GM23338 (cell line): ENCODE data around the gene NRG3. TPM values are rescaled to one million over a fixed set of nuclear protein-coding genes. Genes with fewer than 3 reads are reported as not detected.

Experiments
- ATAC-seq: fragments of 200-7000 bp; cut with Tn5 transposase; 3 replicates; pipeline ENCODE4 v1.9.1; 2020
- DNase-seq: peaks from one replicate; pipeline ENCODE4 v3.0.0-alpha.2; 2015; ENCODE audit warnings: low spot score
- H2AFZ ChIP-seq: fragments of 200-600 bp; sonication (generic); 2 replicates; pipeline ENCODE4 v1.8.0; 2016; ENCODE audit warnings: antibody characterized with exemption, mild to moderate bottlenecking, moderate library complexity
- H3F3A ChIP-seq: fragments of 200-600 bp; sonication (generic); replicated peaks from 2 replicates; pipeline ENCODE4 v1.8.0; 2017; ENCODE audit warnings: antibody characterized with exemption, mixed run types, low read depth
- H3K27ac ChIP-seq: fragments of 200-600 bp; sonication (generic); 2 replicates; pipeline ENCODE4 v1.6.1; 2016; ENCODE audit warnings: low read depth
- H3K27me3 ChIP-seq: fragments of 200-600 bp; sonication (generic); 2 replicates; pipeline ENCODE4 v1.8.0; 2016; ENCODE audit warnings: mild to moderate bottlenecking, mixed run types, moderate library complexity; ENCODE audit not compliant: insufficient read depth
- H3K36me3 ChIP-seq: fragments of 200-600 bp; sonication (generic); 2 replicates; pipeline ENCODE4 v1.8.0; 2016; ENCODE audit warnings: mild to moderate bottlenecking; ENCODE audit not compliant: insufficient read depth
- H3K4me1 ChIP-seq: fragments of 200-600 bp; sonication (generic); 2 replicates; pipeline ENCODE4 v1.8.0; 2016; ENCODE audit warnings: mild to moderate bottlenecking, moderate library complexity; ENCODE audit not compliant: insufficient read depth
- H3K4me2 ChIP-seq: fragments of 200-600 bp; sonication (generic); 2 replicates; pipeline ENCODE4 v1.7.1; 2017; ENCODE audit warnings: mixed run types
- H3K4me3 ChIP-seq: fragments of 200-600 bp; sonication (generic); 2 replicates; pipeline ENCODE4 v1.6.1; 2016; ENCODE audit warnings: mixed run types
- H3K79me2 ChIP-seq: fragments of 200-600 bp; sonication (generic); replicated peaks from 2 replicates; pipeline ENCODE4 v1.8.0; 2017; ENCODE audit warnings: mild to moderate bottlenecking; ENCODE audit not compliant: insufficient read depth
- H3K9me2 ChIP-seq: fragments of 200-600 bp; sonication (generic); 2 replicates; pipeline ENCODE4 v1.8.0; 2017; ENCODE audit not compliant: insufficient read depth
- H4K20me1 ChIP-seq: fragments of 200-600 bp; sonication (generic); replicated peaks from 2 replicates; pipeline ENCODE4 v1.8.0; 2017; ENCODE audit warnings: mild to moderate bottlenecking; ENCODE audit not compliant: insufficient read depth
- H3K27ac Mint-ChIP-seq: 2 replicates; pipeline ENCODE4 v1.8.0; 2020; ENCODE audit warnings: inconsistent platforms, mild to moderate bottlenecking, moderate library complexity, mixed read lengths
- H3K27me3 Mint-ChIP-seq: 3 replicates; pipeline ENCODE4 v1.8.0; 2022; ENCODE audit warnings: low read depth, mild to moderate bottlenecking, moderate library complexity, mixed read lengths, inconsistent platforms; ENCODE audit not compliant: insufficient read depth, poor library complexity
- H3K36me3 Mint-ChIP-seq: 3 replicates; pipeline ENCODE4 v1.8.0; 2021; ENCODE audit warnings: low read depth, mild to moderate bottlenecking, inconsistent platforms, moderate library complexity, mixed read lengths
- H3K4me1 Mint-ChIP-seq: 3 replicates; pipeline ENCODE4 v1.8.0; 2020; ENCODE audit warnings: mild to moderate bottlenecking, inconsistent platforms, mixed read lengths
- H3K4me3 Mint-ChIP-seq: 3 replicates; pipeline ENCODE4 v1.8.0; 2021; ENCODE audit warnings: moderate library complexity, mild to moderate bottlenecking, inconsistent platforms, mixed read lengths
- H3K9me3 Mint-ChIP-seq: 3 replicates; pipeline ENCODE4 v1.8.0; 2020; ENCODE audit warnings: moderate library complexity, mild to moderate bottlenecking, inconsistent platforms, mixed read lengths
- CREB1 ChIP-seq: fragments of 250-450 bp; sonication (Bioruptor Pico); IDR thresholded peaks from 2 replicates; pipeline ENCODE4 v1.5.0; 2020; ENCODE audit warnings: low read depth, mild to moderate bottlenecking, moderate library complexity
- ETS1 ChIP-seq: IDR thresholded peaks from 2 replicates; pipeline ENCODE4 v1.6.1; 2016; ENCODE audit warnings: antibody characterized with exemption
- EZH2 ChIP-seq: fragments of 200-600 bp; sonication (generic); IDR thresholded peaks from one replicate; pipeline ENCODE4 v1.8.0; 2017; ENCODE audit warnings: antibody characterized with exemption, mild to moderate bottlenecking, low read depth; ENCODE audit not compliant: unreplicated experiment
- EZH2phosphoT487 ChIP-seq: fragments of 200-600 bp; sonication (generic); IDR thresholded peaks from one replicate; pipeline ENCODE4 v1.8.1; 2018; ENCODE audit warnings: antibody characterized with exemption; ENCODE audit not compliant: unreplicated experiment
- NANOG ChIP-seq: IDR thresholded peaks from 2 replicates; pipeline ENCODE4 v1.6.1; 2016; ENCODE audit warnings: antibody characterized with exemption, borderline replicate concordance
- POLR2AphosphoS5 ChIP-seq: IDR thresholded peaks from 2 replicates; pipeline ENCODE4 v1.6.1; 2016; ENCODE audit warnings: antibody characterized with exemption, low read depth
- REST ChIP-seq: IDR thresholded peaks from one replicate; pipeline ENCODE4 v1.6.1; 2018; ENCODE audit warnings: antibody characterized with exemption; ENCODE audit not compliant: unreplicated experiment
- ZNF331 ChIP-seq: fragments of 250-450 bp; sonication (Bioruptor Pico); IDR thresholded peaks from 2 replicates; pipeline ENCODE4 v1.5.0; 2020; ENCODE audit warnings: low read depth, mild to moderate bottlenecking, moderate library complexity
- ZNF462 ChIP-seq: fragments of 250-450 bp; sonication (Bioruptor Pico); IDR thresholded peaks from 2 replicates; pipeline ENCODE4 v1.5.0; 2020; ENCODE audit warnings: mild to moderate bottlenecking, moderate library complexity
- polyA plus RNA-seq: library from polyadenylated mRNA; unstranded; fragments of >200 nt; fragmentation: Nextera tagmentation; extraction: Ambion mirVana; gene quantifications from 2 replicates; pipeline ENCODE4 v1.2.1, GENCODE V29; 2016
- total RNA-seq: library from RNA; depleted of rRNA; stranded (reverse); fragments of >200 nt; shearing (Covaris generic); gene quantifications from 2 replicates; pipeline ENCODE4 v1.2.3, GENCODE V29; 2014

NRG3 gene
- total and polyA plus RNA-seq, 2 experiments from 2014 or later, result 1.9 to 3.9 TPM

- Histone ChIP-seq H4K20me1 (no peaks in the 10 kb centered on the region), H3K79me2 (no peaks in the 10 kb centered on the region), H3K36me3 (no peaks in the 10 kb centered on the region), H3F3A (no peaks in the 10 kb centered on the region), H3K27ac (no peak overlapping the region), H2AFZ (no peak overlapping the region), H3K27me3 (no peaks in the 10 kb centered on the region), H3K4me1 (no peaks in the 10 kb centered on the region), H3K4me2 (no peak overlapping the region), H3K9me2 (no peaks in the 10 kb centered on the region), H3K4me3 (no peak overlapping the region)
- H3K27me3 Mint-ChIP-seq, result no peaks in the 10 kb centered on the region
- no peaks in the 10 kb centered on the region for H3K36me3 Mint-ChIP-seq
- H3K9me3 Mint-ChIP-seq, result no peaks in the 10 kb centered on the region
- TF ChIP-seq REST (no peak), ZNF331 (no peak), ZNF462 (no peak), CREB1 (CRISPR knock-in tag) (no peak), ETS1 (no peak), EZH2 (no peak), EZH2phosphoT487 (no peak), POLR2AphosphoS5 (no peak), NANOG (no peak)
- ATAC-seq (no peak), DNase-seq (no peak)
- H3K4me1 Mint-ChIP-seq, result peaks cover 13% of the 10 kb centered on the region; the same call in 2 of the 3 replicates
- H3K4me3 Mint-ChIP-seq, result no peak overlapping the region
- H3K27ac Mint-ChIP-seq, result no peak overlapping the region
Observed at GRCh38 chr10:81996927-81997326, 121.9 kb downstream of the NRG3 start.
